Measurements from ENCODE around the gene MS4A18.

Gene MS4A18

DNA sequence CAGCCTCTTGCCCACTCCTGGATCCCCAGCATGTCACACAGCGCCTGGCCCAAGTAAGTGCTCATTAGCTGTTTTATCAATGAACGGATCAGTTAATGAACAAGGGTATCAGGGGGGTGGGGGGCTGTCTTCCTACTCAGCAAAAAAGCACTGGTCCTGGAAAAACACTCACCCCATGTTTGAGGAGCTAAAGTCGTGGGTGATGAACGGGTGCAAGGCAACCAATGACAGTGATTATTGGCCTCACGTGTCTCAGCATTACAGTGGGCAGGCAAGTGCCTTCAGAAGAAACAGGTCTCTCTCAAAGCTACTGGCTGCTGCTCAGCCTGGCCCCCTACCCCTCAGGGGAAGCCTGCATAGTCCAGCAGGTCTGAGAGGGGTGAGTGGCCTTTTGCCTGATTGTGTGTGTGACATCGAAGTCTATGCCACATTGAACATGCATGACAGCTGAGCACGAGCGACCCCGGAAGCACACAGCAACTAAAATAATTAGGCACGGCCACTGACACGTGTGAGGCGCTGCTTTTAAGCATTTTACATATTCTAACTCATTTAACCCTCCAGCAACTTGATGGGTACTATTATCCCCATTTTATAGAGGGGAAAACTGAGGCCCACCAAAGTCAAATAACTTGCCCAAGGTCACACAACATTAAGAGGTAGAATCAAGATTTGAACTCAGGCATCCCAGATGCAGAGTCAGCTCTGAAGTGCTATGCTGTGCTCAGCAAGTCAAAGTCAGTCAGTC lies 58.0 kb downstream of the MS4A18 start:
- TF ChIP-seq ZNF274 (IDR thresholded peaks at IDR 0.05; ENCODE audit: low read depth, low read length): no peak
- no peak overlapping the region for H3K4me3 ChIP-seq (ENCODE audit: low read length)

DNA sequence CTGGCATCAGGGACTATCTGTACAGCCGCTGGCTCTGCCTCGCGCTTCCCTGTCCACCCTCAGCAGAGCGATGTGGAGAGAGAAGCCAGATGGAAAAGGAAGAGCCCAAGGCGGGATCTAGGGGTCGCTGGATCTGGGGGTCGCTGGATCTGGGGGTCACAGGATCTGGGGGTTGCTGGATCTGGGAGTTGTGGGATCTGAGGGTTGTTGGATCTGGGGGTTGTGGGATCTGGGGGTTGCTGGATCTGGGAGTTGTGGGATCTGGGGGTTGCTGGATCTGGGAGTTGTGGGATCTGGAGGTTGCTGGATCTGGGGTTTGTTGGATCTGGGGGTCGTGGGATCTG lies 58.6 kb downstream of the MS4A18 start:
- no peak overlapping the region for H3K4me3 ChIP-seq (ENCODE audit: low read length)

DNA sequence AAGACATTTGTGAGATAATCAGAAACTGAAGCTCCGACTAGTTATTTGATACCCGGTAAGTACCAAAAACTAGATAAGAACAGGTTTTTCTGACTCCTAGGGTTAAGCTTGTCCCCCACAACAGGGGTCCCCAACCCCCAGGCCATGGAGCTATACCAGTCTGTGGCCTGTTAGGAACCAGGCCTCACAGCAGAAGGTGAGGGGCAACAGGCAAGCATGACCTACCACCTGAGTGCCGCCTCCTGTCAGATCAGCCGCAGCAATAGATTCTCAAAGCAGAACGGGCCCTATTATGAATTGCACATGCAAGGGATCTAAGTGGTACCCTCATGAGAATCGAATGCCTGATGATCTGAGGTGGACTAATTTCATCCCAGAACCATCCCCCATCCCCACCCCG lies 59.4 kb downstream of the MS4A18 start:
- H3K4me3 ChIP-seq (ENCODE audit: low read length): no peak overlapping the region
- no peak for TF ChIP-seq ZNF274 (IDR thresholded peaks at IDR 0.05; ENCODE audit: low read depth, low read length)

More for the DNA sequence above, 58.6 kb downstream of the MS4A18 start:
- no peak for TF ChIP-seq ZNF274 (IDR thresholded peaks at IDR 0.05; ENCODE audit: low read depth, low read length)

DNA sequence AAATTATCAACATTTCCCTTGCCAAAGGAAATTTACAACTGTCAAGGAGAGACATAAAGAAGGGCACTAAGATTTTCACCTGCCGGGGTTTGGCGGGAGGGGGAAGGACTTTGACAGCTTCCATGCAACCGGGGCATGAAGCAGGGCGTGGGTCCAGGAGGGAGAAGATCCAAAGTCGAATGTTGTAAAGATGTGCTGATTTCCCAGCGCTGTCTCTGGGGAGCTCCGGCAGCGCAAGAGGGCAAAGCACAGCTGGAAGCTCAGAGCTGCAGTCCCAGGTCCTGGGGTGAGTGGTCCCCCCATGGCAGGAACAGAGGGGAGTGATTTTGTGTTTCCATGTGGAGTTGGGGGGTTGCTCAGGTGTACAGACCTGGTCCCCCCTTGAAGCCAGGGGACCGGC lies 60.6 kb downstream of the MS4A18 start, which contains the start of gene MS4A10:
TSS of gene MS4A10 (plus strand) at position 198 of the 400 bp plus-strand sequence. CDS start 5,003 bp downstream, outside the sequence.
- no peak for TF ChIP-seq ZNF274 (IDR thresholded peaks at IDR 0.05; ENCODE audit: low read depth, low read length)
- no peak within 1 kb of the TSS for H3K4me3 ChIP-seq (ENCODE audit: low read length)

DNA sequence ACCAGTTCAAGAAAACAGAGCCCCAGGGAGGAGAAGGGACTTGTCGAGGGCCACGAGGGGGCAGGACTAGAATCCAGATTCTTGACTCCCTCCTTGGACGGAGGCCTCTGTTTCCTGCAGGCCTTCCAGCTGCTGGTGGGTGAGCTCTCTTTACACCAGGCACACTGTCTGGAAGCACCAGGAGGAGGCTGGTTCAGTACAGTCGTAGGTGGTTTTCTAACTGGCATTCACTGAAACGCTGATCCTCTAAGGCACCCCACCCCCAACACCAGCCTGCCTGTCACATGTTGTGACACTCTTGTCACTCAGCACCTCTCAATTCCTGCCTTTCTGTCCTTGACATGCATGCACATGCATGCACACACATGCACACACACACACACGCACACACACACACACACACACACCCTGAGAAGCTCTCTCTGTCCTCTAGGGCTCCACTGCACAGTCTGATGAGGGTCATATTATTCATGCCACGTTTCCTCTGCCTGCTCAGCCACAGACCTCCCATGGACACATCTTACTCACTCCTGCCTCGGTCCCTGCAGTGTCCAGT lies 61.4 kb downstream of the MS4A18 start:
- no peak overlapping the region for H3K4me3 ChIP-seq (ENCODE audit: low read length)
- TF ChIP-seq ZNF274 (IDR thresholded peaks at IDR 0.05; ENCODE audit: low read depth, low read length): no peak

DNA sequence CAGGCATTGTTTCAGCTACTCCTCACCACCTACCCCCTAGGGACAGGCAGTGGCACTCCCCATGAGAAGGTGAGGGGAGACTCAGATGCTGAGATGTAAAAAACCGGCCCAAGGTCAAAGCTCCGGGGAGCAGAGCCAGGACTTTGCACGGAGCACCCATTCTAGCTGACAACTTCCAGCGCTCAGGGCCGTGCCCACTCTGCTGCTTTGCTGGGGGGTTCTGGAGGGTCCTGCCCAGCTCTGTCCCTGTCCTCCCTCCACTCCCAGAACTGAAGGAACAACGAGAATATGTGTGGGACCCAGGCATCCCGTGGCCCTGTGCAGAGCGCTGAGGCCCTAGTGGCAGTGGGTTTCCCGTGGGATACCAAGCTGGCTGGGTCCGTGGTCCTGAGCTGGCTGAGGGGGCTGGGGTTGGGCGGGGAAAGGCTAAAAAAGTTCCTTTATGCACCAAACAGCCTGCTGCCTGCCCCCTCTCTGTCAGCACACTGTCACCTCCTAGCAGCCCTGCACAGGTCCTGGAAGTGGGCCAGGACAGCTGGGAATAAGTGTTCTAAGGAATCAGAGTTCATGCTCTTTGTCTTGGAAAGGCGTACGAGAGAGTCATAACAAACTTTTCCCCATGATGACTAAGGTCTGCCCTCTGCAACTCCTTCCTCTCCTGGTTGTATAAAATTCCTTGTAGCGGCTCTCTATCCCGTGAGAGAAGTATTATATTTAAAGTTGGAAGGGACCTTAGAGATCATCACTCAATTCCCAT lies 62.5 kb downstream of the MS4A18 start:
- no peak for TF ChIP-seq ZNF274 (IDR thresholded peaks at IDR 0.05; ENCODE audit: low read depth, low read length)
- H3K4me3 ChIP-seq (ENCODE audit: low read length): no peak overlapping the region

DNA sequence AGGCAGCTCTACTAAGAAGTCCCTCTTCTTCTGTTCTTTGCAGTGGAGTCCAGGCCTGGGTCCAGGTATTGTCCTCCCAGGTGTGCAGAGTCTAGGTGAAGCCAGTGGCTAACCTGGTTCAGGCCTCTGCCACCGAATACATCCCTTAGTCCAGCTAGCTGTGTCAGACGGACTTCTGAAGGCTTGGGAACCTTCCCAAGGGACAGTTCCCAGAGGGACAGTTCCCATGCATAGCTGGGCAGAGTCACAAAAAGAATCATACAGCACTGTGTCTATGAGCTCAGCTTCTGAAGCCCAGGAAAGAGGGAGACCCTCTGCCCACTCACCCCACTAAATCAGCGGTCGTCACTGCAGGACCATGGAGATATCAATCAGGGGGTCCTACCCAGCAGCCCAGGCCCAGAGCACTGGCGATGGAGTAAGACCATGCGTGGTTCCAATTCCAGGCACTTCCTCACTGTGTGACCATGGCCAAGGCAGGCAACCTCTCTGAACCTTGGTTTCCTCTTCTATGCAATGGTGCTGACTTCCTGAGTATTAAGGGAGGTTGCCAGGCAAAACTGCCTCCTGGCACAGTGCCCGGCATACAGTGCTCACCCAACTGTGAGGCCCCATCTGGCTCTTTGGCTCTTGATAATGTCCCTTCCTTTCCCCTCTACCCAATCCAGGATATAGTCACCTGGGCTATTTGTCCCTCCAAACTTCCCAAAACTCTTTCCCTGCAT lies 64.0 kb downstream of the MS4A18 start:
- H3K4me3 ChIP-seq (ENCODE audit: low read length): no peak overlapping the region
- TF ChIP-seq ZNF274 (IDR thresholded peaks at IDR 0.05; ENCODE audit: low read depth, low read length): no peak

DNA sequence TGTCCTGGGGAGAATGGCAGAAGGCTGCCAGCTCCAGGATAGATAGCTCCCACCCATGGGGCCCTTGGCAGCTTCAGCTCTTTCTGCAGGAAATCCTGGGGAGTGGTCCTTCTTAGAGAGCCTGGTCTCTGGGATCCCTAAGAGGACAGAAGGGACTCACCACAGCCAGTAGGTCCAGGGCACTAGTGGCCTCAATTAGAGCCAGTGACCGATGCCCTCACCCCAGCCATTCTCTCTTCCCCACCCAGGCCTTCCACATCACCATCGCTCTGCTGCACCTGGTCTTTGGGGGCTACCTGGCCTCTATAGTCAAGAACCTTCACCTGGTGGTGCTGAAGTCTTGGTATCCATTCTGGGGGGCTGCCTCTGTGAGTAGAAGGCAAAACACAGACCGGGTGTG lies 66.2 kb downstream of the MS4A18 start:
- no peak overlapping the region for H3K4me3 ChIP-seq (ENCODE audit: low read length)
- no peak for TF ChIP-seq ZNF274 (IDR thresholded peaks at IDR 0.05; ENCODE audit: low read depth, low read length)

DNA sequence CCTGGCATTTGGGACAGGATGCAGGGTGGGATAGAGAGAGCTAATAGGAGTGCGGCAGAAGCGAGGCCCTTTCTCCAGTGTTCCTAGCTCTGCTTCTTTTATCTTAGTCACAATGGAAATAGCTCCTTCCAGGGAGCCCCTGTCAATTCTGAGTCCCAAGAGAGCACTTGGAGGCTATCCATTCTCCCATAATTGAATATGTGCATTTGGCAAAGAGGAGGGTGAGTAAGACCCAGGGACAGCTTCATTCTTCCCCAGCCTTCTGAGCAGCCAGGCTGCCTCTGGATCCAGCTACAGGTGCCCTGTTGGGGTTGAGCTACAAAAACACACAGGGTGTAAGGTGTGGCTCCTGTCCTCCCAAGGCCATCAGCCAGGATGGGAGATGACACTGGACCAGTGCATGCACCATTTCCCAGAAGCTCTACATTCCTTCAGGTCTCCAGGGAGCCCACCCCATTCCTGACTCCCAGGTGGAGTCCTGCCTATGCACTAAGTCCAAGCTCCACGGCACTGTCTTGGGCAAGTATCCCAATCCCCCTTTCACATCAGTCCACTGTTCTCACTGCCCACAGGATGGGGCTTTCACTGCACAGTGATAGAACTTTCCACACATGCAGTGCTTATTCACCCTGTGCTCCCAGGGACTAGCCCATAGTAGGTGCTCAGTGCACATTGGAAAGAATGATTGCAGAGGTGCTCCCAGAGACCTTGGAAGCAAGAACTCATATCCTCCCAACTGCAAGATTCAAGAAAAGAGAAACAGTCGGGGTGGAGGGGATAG lies 66.8 kb downstream of the MS4A18 start:
- H3K4me3 ChIP-seq (ENCODE audit: low read length): no peak overlapping the region
- TF ChIP-seq ZNF274 (IDR thresholded peaks at IDR 0.05; ENCODE audit: low read depth, low read length): no peak

DNA sequence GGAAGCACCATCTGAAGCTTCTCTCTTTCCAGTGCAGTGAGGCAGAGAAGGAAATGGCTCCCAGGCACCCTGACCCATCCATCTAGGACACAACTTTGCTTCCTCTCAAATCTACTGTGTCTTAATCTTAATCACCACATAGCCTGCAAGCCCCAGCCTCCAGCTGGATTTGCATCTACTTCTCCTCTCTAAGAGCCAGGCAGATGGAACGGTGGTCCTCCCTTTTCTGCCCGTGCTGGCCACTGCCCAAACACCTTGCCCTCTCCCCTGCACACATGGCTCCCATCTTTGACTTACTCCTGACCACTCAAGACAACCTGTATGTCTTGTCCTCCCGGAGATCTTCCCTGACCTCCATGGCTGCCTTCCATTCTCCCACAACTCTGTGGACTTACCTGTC lies 68.0 kb downstream of the MS4A18 start:
- H3K4me3 ChIP-seq (ENCODE audit: low read length): no peak overlapping the region
- TF ChIP-seq ZNF274 (IDR thresholded peaks at IDR 0.05; ENCODE audit: low read depth, low read length): no peak

All from GM08714 (cell line).